ENCODE measurements around the gene STON1.

DNA sequence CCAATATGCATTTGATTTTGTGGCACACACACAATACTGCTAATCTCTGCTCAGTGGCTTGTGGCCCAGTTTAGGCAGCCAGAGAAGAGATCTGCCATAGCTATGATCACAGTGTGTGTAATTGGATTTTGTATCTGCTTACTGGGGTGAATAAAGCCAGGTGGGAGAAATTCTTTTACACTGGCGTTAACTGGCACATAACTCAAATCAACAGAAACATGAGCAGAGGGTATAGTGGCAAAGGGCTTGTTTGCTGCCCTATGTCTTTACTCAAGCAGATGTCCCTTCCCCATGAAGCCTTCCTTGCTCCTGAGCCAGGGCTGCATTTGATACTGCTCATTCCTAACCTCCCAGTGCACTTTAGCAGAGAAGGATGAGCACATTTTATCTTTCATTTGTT lies 28.5 kb downstream of the STON1 start:
- TF ChIP-seq CTCF (IDR thresholded peaks at IDR 0.05) = no peak
- TF ChIP-seq POLR2AphosphoS5 (IDR thresholded peaks at IDR 0.05) = no peak

All from breast epithelium (tissue), 3 donors.